AG09309 (cell line): Measurements from ENCODE around the gene CAPN15.

Experiments used
- DNase-seq: peaks from one replicate; pipeline ENCODE4 v3.0.0-alpha.2; 2010; ENCODE audit warnings: low read depth
- H3K4me3 ChIP-seq: 2 replicates; pipeline ENCODE4 v1.5.1; 2011; ENCODE audit warnings: mild to moderate bottlenecking, low read depth, low read length, moderate library complexity; ENCODE audit not compliant: control insufficient read depth
- TF ChIP-seq, protein P1 (sequence below): IDR thresholded peaks from 2 replicates; pipeline ENCODE4 v1.5.1; 2011; ENCODE audit warnings: mild to moderate bottlenecking, low read depth, low read length, inconsistent platforms; ENCODE audit not compliant: insufficient read depth, control insufficient read depth; ENCODE audit errors: missing control alignments

The CAPN15 gene

DNA sequence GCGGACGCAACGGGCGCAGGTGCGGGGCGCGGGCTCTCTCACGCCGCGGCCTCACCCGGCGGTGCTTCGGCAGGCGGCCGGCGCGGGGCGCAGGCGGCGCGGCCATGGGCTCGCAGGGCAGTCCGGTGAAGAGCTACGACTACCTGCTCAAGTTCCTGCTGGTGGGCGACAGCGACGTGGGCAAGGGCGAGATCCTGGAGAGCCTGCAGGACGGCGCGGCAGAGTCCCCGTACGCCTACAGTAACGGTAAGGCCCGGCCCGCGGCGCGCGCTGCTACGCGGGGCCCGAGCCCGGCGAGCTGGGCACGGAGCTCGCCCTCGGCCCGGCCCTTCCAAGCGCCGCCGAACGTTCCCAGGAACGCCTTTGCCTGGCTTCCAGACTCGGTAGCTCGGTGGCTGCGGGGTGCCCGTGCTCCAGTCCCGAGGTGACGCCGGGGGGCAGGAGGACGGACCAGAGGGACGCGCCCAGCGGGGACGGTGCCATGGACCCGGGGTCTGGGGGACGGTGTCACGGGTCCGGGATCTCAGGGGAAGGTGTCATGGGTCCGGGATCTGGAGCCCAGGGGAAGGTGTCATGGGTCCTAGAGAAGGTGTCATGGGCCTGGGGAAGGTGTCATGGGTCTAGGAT lies 62.8 kb downstream of the CAPN15 start:
- no peak for DNase-seq
- TF ChIP-seq, protein P1, sequence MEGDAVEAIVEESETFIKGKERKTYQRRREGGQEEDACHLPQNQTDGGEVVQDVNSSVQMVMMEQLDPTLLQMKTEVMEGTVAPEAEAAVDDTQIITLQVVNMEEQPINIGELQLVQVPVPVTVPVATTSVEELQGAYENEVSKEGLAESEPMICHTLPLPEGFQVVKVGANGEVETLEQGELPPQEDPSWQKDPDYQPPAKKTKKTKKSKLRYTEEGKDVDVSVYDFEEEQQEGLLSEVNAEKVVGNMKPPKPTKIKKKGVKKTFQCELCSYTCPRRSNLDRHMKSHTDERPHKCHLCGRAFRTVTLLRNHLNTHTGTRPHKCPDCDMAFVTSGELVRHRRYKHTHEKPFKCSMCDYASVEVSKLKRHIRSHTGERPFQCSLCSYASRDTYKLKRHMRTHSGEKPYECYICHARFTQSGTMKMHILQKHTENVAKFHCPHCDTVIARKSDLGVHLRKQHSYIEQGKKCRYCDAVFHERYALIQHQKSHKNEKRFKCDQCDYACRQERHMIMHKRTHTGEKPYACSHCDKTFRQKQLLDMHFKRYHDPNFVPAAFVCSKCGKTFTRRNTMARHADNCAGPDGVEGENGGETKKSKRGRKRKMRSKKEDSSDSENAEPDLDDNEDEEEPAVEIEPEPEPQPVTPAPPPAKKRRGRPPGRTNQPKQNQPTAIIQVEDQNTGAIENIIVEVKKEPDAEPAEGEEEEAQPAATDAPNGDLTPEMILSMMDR: no peak
- H3K4me3 ChIP-seq: peak overlapping the region; percentile 59

DNA sequence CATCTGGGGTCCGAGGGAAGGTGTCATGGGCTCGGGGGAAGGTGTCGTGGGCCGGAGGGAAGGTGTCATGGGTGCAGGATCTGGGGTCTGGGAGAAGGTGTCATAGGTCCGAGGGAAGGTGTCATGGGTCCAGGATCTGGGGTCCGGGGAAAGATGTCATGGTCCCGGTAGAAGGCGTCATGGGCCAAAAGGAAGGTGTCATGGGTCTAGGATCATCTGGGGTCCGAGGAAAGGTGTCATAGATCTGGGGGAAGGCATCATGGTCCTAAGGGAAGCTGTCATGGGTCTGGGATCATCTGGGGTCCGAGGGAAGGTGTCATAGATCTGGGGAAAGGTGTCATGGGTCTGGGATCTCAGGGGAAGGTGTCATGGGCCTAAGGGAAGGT lies 63.3 kb downstream of the CAPN15 start:
- no peak for DNase-seq
- TF ChIP-seq, protein P1: no peak
- H3K4me3 ChIP-seq: peak overlapping the region; percentile 59

DNA sequence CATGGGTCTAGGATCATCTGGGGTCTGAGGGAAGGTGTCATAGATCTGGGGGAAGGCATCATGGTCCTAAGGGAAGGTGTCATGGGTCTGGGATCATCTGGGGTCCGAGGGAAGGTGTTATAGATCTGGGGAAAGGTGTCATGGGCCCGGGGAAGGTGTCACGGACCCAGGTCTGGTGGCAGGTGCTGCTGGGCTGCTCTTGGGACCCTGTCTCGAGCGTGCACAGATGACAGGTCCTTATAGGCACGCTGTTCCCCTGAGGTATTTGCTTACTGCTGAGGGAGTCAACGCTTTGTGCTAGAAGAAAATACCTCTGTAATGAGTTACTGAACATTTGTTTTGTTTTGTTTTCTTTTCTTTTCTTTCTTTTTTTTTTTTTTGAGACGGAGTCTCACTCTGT lies 63.7 kb downstream of the CAPN15 start:
- peak overlapping the region; percentile 59 for H3K4me3 ChIP-seq
- TF ChIP-seq, protein P1: no peak

DNA sequence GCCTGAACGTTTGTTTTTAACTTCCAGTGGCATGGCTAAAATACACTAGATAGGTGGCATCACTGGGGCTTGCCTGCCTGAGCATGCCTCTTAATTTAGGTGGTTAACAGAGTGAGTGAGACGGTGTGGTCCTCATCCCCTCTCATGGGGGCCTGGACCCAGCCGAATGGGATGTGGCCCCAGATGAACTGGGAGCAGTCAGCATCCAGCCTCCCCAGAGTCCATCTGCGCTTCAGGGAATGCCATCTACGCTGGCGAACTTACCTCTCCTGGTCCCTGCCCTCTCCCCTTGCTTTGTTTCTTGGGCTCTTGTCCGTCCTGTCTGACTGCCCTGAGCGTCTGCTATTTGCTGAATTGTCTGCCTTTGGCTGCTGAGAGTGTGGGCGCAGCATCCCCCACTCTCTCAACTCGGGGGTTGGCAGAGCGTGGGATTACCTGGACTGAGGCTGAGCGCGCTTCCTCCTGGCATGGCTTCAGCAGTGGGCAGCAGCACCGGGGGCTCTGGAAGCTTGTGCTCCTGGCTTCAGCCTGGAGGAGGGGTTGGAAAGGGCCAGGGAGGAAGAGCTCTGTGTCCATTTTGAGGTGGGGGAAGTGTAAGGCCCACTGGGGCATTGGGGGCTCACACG lies 64.5 kb downstream of the CAPN15 start:
- TF ChIP-seq, protein P1: no peak
- no peak for DNase-seq
- no peak overlapping the region for H3K4me3 ChIP-seq

More for the DNA sequence above, 63.7 kb downstream of the CAPN15 start:
- DNase-seq: no peak

DNA sequence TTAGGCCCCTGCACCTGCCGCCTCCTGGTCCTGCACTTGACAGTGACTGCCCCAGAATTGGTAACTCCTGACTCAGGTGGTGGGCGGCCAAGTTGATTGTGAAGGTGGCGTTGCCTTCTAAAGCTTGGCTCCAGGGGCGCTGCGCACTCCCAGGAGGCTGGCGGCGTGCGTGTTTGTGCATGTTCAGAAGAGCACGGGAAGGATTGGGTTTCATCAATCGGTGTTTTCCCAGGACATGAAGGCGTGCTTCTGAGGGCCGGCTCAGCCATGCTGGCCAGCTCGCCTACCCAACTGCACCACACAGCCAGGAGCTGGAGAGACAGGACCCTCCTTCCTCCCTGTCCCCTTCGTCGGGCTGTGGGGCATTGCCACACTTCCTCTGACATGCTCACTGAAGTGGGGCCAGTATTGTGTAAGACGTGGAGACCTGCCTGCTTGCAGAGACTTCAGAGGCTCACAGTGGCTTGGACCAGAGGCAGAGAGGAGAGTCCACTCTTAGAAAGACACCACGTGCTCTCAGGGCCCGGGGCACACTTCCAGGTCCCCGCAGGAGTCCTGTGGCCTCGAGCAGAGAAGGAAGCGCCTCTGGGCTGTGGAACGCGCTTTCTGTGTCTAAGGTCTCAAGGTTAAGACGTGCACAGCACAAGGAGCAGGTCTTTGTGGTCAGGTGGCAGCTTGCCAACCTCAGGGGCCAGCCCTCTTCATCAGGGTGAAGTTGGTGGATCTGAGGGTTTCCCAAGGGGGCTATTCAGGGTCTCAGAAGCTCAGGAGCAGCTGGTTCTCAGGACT lies 65.2 kb downstream of the CAPN15 start:
- DNase-seq: no peak
- H3K4me3 ChIP-seq: no peak overlapping the region
- TF ChIP-seq, protein P1: no peak

DNA sequence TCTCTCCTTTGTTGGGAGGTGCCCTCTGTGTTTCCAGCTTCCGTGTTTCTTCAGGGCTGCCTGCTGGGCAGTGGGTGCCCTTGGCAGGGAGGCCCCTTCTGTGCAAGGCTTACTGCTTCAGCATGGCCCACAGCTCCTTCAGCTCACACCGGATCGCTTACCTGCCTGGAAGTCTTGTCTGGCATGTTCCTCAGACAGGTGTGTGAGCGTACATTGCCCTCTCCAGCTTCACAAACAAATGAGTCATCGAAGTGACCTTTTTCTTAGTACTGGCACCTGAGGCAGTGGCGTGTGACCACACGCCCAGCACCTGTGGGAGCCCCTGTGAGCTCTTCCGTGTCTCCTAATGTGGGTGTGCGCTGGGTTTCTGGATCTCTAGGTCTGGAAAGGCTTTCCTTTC lies 65.9 kb downstream of the CAPN15 start:
- DNase-seq: no peak
- TF ChIP-seq, protein P1: no peak
- H3K4me3 ChIP-seq: no peak overlapping the region
